Stimulated activated CD8-positive, alpha-beta memory T cell treated with anti-CD3 and anti-CD28 coated beads, Interleukin-2, amount 100 ng/mL, for 1 hour (primary cell): Measurements from ENCODE around the gene POR.

ENCODE experiments used
- DNase-seq, 2 donors: peaks; one replicate each; pipeline ENCODE4 v3.0.0-alpha.2; 2020; ENCODE audit warnings: low read depth in 2 of 2

Gene POR

DNA sequence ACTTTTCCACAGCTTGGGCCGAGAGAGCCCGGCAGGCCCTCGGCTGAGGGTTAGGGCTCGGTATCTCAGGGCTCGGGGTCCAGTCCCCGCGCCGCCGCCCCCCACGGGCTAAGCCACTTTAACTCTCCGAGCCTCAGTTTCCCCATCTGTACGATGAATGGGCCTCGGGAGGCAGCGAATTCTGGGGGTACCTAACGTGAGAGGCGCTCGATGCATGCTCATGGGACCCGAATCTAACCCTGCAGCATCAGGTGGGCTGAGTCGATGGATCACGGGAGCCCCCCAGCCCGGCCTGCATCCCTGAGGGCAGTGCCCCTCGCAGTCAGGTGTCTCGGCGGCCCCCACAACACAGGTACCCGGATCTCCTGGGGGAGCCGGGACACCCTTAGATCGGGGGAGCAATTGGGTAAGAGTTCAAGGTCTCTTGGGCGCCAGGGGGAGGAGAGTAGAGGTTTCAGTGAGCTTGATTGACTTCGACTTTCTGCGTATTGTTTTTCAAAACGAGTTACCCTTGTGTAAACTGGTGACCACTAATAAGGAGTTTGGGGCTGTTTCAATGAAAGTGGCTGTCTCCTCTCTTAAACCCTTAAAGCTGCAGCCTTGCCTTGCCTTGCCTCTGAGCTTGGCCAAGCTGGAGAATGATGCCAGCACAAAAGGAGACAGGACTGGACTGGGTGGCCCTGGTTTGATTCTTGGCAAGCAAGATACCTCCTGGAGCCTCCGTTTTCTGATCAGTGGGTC, 631 bp downstream of the POR start:
- no peak for DNase-seq

- no peak for DNase-seq
These were observed 1.3 kb downstream of the POR start for GRCh38 chr7:75916259-75916658.

GRCh38 chr7:75916685-75917634, 2.0 kb downstream of the POR start:
- DNase-seq = no peak

DNA sequence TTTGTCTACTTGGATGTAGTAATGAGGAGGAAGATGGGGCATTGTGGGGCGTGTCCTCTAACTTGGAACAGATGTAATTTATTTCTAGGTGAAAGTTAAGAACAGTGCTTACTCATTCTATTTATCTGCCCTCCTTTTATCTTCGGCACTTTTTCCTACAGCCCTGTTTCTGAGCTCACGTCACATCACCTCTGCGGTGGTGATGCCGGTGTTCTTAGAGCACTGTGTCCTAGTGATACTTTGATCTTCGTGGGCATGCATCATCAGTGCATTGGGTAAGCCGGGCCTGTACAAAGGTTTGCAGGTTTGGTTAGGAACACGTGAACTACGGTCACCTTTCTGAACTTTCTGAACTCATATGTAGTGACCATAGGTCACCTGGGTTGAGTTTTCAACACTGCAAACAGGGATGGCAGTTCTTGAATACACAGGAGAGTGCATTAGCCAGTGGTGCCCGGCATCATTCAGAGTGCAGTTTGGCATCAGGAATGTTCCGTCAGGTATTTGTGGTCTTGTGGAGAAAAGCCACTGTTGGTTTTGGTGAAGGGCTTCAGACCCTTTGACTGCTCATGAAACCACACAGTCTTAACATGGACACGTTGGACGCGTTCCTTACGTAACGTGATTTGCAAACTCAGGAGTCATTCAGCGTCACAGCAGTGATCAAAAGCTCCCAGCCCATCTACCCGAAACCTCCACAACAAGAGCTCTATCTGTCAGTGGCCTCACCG, 5.6 kb downstream of the POR start:
- DNase-seq = no peak

DNA sequence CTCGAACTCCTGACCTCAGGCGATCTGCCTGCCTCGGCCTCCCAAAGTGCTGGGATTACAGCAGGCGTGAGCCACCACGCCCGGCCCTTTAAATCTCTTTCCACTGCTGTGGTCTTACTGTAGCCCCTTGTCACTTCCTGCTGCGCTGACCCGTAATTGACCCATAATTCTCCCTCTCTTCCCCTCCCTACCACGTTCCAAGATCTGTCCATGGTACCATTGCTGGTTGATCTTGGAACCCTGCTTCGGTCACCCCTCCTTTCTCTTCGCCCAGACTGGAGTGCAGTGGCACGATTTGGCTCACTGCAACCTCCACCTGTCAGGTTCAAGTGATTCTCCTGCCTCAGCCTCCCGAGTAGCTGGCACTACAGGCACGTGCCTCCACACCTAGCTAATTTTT, 6.5 kb downstream of the POR start:
- DNase-seq = no peak

DNA sequence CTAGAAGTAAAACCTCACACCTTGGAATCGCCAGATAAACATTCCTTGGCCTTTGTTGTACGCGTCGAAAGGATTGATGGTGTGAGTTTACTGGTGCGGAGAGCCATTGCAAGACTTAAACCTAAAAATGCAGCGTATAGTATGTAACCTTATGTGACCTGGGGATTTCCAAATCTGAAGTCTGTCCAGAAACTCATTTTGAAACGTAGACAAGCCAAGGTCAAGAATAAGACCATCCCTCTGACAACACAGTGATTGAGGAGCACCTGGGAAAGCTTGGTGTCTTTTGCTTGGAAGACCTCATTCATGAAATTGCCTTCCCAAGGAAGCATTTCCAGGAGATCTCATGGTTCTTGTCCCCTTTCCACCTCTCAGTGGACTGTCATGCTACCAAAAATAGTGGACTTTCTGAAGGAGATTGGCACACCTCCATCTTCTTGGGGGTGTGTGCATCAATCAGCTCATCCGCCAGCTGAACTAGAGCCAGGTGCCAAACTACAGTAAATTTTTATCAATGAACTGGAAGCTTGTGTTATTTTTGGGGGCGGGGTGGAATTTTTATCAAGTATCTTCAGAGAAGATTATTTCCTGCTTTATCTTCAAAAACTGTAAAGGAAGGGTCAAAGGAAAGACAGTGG, 8.1 kb downstream of the POR start:
- DNase-seq = no peak

GRCh38 chr7:75924256-75924655, 9.3 kb downstream of the POR start:
- no peak for DNase-seq

DNA sequence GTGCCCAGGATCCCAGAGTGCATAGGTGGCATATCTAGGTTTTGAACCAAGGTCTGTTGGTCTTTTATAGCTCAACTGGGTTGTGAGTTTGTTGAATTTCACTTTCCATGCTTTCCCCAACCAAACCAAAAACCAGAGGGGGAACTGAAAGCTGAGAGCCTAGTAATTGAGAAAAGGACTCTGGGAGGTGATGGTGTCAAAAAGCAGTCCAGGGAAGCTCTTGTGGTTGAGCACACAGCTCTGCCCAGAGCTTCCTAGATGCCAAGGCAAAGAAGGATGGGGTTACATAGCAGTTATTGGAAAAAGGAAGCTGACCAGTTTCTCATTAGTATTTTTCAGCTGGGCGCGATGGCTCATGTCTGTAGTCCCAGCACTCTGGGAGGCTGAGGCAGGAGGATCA, 9.9 kb downstream of the POR start:
- DNase-seq = no peak

DNA sequence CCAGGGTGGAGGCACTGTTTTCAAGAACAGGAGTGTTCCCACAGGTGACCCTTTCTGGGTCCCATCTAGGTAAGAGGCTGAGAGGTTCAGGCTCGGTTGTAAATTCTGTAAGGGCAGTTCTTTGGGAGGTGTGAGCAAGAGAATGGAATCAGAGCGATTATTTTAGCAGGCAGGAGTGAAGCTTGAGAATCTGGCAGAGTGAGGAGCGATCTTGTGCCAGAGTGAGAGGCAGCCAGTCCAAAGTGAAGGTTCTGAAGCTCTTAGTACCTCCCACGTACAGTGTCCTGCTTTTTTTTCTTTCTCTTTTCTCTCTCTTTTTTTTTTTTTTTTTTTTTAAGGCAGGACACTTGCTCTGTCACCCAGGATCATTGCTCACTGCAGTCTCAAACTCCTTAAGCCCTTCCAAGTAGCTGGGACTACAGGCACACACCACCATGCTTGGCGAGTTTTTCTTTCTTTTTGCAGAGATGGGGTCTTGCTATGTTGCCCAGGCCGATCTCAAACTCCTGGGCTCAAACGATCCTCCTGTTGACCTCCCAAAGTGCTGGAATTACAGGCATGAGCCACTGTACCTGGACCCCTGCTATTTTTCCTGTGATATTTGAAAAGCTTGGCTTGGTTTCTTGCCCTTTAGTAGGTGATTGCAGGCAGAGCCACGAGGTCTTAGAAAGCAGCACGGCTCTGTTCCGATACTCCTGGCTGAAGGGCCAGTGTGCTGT, 10.9 kb downstream of the POR start:
- no peak for DNase-seq

DNA sequence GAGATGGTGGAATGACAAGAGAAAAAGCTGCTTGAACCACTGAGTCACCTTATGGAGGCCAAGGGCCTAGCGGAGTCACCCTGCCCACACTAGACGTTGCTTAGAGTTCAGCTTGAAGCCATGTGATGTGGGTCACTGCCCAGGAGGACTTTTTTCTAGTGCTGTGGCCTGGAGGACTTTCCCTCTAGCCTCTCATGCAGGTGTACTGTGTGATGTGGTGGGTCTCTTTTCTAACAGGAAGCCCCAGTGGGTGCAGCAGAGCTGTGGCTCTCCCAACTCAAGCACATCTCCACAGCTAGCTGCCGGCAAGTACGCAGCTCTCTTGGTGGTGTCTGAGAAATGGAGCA, 13.6 kb downstream of the POR start:
- no peak for DNase-seq

DNA sequence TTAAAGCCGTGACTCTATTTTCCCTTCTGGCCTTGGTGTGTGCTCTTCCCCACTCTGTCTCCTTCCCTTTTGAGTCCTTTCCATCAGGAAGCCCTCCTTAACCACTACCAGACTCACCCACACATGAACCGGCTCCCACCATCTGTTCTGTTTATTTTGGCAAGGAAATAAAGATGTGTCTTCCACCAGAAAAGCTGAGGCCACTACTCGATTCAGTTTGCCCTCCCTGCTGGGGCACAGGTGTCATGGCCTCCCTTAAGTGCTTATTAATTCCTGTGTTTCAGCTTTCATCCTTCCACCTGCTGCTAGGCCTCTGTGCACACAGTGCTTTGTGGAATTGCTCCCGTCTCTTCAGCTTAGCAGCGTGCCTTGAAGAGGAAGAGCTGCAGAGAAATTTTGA, 16.7 kb downstream of the POR start:
- DNase-seq = no peak

DNA sequence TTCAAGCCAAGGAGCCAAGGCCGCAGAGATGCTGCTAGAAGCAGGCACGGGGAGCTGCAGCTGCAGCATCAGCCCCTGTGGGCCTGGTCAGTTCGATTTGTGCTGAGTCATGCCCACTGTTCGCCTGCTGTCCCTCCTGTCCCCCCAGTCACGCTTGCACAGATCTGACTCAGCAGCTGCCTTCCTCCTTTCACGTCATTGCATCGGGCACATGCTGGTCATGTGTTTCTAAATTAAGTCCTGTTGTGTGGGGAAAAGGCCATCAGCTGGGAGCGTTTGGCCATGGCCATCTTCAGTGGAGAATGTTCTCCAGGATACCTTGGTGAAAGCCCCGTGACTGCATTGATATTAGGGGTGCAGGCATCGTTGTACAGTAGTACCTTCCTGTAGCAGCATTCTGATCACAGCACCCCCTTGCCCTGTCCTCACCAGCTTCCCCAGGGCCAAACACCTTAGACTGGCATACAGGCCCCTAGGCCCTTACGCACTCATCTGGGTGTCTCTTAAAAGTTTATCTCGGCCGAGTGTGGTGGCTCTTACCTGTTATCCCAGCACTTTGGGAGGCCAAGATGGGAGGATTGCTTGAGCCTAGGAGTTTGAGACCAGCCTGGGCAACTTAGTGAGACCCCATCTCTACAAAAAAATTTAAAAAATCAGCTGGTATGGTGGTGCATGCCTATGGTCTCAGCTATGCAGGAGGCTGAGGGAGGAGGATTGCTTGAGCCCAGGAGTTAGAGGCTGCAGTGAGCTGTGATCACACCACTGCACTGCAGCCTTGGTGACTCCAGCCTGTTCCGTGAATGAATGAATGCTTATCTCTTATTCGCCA, 23.2 kb downstream of the POR start:
- DNase-seq = no peak

- DNase-seq = no peak
These were observed 24.0 kb downstream of the POR start for GRCh38 chr7:75938921-75939320.

DNA sequence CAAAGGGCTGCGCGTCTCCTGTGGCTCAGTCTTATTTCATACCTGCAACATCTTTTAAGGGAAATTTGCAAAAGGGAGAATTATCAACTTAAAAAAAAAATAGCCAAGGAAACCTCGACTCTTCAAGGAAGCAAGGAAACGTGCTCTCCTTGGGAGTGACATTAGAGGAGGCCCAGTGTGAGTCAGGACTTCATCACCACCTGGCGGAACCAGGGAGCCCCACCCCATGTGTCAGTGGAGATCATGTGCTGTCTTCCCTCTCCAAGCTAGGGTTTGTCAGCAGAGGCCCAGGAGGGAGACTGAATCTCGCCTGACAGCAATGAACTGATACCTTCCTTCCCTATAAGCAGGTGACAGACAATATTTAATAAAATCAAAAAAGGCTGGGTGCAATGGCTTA, 28.9 kb downstream of the POR start:
- DNase-seq = no peak

GRCh38 chr7:75944507-75944906, 29.6 kb downstream of the POR start:
- DNase-seq = no peak

GRCh38 chr7:75945297-75946168, 30.6 kb downstream of the POR start:
- DNase-seq = no peak

- no peak for DNase-seq
These were observed 31.4 kb downstream of the POR start for GRCh38 chr7:75946207-75946855.

GRCh38 chr7:75948179-75948578, 33.2 kb downstream of the POR start:
- DNase-seq = no peak

- DNase-seq = no peak
These were observed 35.2 kb downstream of the POR start for GRCh38 chr7:75950111-75950681.
